Embryonic facial prominence (tissue), 1 donor: ENCODE data around the gene FCN1.
"Not testable (repeated sequence)": the region's sequence is repeated elsewhere in the genome, so short reads cannot be mapped to it uniquely, and the experiment has no call there.

Source experiments
- DNase-seq: peaks from one replicate; pipeline ENCODE4 v3.0.0-alpha.2; 2016; ENCODE audit errors: extremely low spot score

Gene FCN1

GRCh38 chr9:134917431-134918373 lies at the start of gene FCN1:
FCN1 (minus strand) TSS chr9:134917912; CDS start chr9:134917871, 41 bp downstream.
- DNase-seq = no peak

GRCh38 chr9:134966697-134967546 lies 49.2 kb upstream of the FCN1 start:
- DNase-seq = no peak

GRCh38 chr9:134966270-134966669 lies 48.6 kb upstream of the FCN1 start:
- no peak for DNase-seq

- DNase-seq = no peak
Observed at GRCh38 chr9:134965851-134966250, 48.1 kb upstream of the FCN1 start.

- DNase-seq = no peak
Observed at GRCh38 chr9:134965411-134965810, 47.7 kb upstream of the FCN1 start.

- no peak for DNase-seq
Observed at GRCh38 chr9:134964271-134965055, 46.8 kb upstream of the FCN1 start.

- DNase-seq = no peak
Observed at GRCh38 chr9:134963546-134963945, 45.8 kb upstream of the FCN1 start.

- no peak for DNase-seq
Observed at GRCh38 chr9:134962973-134963364, 45.3 kb upstream of the FCN1 start.

GRCh38 chr9:134962065-134962972 lies 44.6 kb upstream of the FCN1 start:
- DNase-seq = no peak

GRCh38 chr9:134961331-134962064 lies 43.8 kb upstream of the FCN1 start:
- no peak for DNase-seq

- no peak for DNase-seq
Observed at GRCh38 chr9:134960701-134961181, 43.0 kb upstream of the FCN1 start.

GRCh38 chr9:134959971-134960310 lies 42.2 kb upstream of the FCN1 start:
- no peak for DNase-seq

- no peak for DNase-seq
Observed at GRCh38 chr9:134959126-134959970, 41.6 kb upstream of the FCN1 start.

- DNase-seq = no peak
Observed at GRCh38 chr9:134957945-134958227, 40.2 kb upstream of the FCN1 start.

GRCh38 chr9:134957165-134957944 lies 39.6 kb upstream of the FCN1 start:
- no peak for DNase-seq

- DNase-seq = not testable (repeated sequence)
Observed at GRCh38 chr9:134956387-134956786, 38.7 kb upstream of the FCN1 start.

GRCh38 chr9:134955801-134956200 lies 38.1 kb upstream of the FCN1 start:
- DNase-seq = no peak

- no peak for DNase-seq
Observed at GRCh38 chr9:134955156-134955555, 37.4 kb upstream of the FCN1 start.
